COLO668 (cell line): ENCODE results near the gene LTC4S.
A peak's percentile ranks its signal among the peaks of the same experiment; 100 is the strongest.
"Not testable (repeated sequence)": the region's sequence is repeated elsewhere in the genome, so short reads cannot be mapped to it uniquely, and the experiment has no call there.

ENCODE experiments used
- DNase-seq: peaks from one replicate; lab custom pipeline; 2025; ENCODE audit not compliant: unreplicated experiment; lab: John Stamatoyannopoulos, UW

LTC4S gene, protein sequence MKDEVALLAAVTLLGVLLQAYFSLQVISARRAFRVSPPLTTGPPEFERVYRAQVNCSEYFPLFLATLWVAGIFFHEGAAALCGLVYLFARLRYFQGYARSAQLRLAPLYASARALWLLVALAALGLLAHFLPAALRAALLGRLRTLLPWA

DNA sequence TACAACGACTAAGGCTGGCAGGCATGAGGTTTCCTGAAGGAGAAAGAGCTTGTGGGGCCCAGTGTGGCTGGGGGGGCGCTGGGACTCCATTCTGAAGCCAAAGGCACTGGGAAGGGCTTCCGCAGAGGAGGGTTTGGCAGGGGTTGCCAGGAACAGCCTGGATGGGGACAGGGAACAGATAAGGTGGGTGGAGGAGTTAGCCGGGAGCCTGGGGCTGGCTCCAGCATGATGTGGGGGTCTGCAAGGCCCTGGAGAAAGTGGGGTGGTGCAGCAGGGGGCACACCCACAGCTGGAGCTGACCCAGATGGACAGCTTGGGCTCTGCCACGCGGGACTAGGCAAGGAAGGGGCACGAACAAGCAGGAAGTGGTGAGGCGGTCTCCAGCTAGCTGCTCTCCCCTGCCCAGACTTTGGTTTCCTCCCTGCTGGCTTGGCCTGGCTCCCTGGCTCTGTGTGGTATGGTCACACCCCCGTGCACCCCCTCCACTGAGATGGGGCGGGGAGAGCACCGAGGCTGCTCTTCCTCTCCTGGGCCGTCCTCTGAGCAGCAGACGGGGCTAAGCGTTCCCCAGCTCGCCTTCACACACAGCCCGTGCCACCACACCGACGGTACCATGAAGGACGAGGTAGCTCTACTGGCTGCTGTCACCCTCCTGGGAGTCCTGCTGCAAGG is at the start of gene LTC4S:
Gene LTC4S (plus strand): TSS at position 519 of the 672 bp plus-strand sequence. CDS start 95 bp downstream, at position 614.
- no peak for DNase-seq

DNA sequence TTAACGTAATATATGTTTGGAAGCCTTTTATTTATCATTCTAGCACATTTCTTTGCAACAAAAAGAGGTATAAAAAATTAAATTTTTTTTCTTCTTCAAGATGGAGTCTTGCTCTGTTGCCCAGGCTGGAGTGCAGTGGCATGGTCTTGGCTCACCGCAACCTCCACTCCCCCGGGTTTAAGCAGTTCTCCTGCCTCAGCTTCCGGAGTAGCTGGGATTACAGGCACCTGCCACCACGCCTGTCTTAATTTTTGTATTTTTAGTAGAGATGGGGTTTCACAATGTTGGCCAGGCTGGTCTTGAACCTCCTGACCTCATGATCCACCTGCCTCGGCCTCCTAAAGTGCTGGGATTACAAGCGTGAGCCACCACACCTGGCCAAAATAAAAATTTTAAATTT is 49.7 kb upstream of the LTC4S start:
- DNase-seq = not testable (repeated sequence)

DNA sequence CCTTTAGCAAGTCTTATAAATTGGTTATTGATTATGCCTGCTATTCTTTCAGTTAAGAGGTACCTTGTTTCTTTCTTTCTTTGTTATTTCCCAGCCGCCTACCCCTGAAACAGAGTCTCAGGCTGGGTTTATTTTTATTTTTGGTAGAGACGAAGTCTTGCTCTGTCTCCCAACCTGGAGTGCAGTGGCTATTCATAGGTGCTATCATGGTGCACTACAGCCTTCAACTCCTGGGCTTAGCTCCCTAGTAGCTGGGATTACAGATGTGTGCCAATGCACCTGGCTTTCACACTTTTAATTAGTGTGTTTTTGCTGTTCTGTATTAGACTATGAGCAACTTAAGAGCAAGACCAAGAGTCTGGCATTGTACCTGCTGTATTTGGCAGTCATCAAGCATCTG is 46.9 kb upstream of the LTC4S start:
- DNase-seq = no peak

DNA sequence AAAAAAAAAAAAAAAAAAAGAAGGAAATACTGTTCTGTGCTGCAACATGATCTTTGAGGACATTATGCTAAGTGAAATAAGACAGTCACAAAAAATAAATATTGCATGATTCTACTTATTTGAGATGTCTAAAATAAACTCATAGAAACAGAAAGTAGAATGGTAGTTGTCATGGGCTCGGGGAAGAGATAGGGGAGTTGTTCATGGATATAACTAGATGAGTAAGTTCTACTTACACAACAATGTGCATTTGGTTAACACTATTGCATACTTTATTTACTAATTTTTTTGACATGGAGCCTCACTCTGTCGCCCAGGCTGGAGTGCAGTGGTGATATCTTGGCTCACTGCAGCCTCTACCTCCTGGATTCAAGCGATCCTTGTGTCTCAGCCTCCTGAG is 46.0 kb upstream of the LTC4S start:
- no peak for DNase-seq

DNA sequence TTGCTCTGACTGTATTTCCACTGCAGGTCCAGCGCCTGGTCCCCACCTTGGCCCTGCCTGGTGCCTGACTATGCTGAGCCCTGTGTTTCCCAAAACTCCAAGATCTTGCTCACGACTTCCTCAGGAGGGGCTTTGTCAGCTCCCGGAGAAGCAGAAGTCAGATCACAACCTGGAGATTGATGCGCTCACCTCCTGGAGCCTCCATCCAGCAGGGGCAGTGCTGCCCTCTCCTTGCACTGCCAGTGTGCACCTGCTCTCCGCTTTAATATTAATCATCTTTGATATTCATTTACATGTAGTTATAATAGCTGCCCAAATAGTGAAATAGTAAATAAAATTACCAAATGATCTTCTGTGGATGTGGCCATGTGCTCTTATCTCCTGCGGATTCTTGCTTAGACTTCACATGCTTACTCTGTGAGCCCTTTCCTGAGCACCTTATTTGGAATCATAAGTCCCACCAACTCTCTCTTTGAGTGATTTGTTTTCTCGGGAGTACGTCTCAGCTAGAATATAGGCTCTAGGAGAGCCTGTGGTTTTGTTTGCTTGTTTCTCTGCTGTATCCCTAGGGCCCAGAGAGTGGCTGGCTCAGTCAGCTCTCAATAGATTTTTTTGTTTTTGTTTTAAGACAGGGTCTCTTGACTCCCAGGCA is 43.8 kb upstream of the LTC4S start:
- DNase-seq = no peak

DNA sequence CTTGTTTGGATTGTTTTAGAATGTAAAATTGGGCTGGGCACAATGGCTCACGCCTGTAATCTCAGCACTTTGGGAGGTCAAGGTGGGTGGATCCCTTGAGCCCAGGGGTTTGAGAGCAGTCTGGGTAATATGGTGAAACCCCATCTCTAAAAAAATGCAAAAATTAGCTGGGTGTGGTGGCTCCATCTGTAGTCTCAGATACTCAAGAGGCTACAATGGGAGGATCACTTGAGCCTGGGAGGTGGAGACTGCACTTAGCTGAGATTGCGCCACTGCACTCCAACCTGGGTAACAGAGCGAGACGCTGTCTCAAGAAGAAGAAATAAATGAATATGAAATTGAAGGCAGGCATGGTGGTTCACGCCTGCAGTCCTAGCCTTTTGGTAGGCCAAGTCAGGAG is 39.8 kb upstream of the LTC4S start:
- no peak for DNase-seq

DNA sequence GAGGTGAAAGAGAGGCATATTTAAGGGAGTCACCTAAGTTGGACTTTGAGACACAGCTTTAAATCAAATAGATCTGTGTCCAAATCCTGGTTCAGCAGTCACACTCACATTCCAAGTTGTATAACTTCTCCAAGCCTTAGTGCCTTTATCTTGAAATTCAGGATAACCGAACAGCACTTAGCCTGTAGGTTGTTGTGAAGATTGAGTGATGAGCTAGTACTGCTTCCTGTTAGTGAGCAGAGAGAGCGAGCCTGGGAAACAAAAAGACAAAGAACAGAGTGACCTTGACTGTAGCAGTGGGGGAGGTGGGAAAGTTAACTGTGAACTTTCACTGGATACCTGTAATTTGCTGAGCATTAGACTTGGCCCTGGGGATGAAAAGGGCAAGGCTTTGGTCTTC is 38.8 kb upstream of the LTC4S start:
- DNase-seq = no peak

DNA sequence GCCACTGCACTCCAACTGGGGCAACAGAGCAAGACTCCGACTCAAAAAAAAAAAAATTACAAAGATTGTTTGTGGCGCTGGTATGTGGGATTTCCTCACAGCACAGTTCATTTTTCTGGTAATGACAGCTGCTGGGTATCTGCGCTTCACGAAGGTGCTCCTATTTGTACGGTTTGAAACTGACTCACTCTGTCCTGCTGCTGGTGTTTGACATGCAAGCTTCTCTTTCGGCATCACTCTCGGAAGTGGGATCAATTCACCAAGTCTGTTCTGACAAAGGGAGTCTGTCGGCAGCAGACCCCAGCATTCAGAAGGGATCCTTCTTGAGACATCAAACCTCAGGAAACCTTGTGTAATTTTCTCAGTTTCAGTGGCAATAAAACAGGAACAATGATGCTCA is 34.8 kb upstream of the LTC4S start:
- no peak for DNase-seq

DNA sequence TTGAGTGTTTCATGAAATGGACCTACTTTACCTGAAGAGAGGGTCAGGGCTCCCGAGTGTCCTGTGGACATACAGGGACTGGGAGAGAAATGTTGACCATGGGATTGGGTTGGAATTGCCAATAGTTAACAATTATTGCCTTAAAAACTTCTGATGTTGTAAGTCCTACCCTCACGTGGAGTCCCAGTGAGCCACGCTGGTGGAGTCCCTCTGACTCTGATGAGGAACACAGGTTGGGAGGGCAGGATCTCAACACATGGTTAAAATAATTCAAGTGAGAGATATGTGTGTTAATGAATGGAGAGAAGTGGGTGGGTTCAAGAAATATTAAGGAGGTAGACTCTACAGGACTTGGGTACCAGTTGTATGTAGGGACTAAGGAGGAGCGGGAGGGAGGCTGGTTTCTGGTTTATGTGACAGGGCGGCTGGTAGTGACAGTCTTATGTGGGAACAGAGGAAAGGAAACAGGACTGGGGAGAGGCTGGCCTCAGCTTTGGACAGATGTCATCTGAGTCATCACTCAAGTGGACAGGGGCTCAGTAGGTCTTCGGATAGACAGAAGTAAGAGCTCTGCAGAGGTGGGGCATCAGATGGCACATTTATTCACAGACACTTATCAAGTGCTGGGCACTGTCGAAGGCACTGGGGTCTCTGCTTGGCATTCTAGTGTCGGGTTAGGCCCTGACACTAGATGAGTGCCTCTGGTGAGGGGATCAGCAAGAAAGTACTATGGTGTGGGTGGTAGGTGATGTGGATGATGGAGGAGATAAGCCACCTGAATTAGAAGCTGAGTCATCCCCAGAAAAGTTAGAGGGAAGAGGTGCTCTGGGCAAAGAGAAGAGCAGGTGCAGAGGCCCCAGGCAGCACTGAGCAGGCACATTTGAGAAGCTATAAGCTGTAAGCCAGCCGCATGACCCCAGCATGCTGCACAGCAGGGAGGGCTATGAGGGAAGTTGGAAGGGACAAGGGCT is 33.9 kb upstream of the LTC4S start:
- peak; percentile 56 for DNase-seq

DNA sequence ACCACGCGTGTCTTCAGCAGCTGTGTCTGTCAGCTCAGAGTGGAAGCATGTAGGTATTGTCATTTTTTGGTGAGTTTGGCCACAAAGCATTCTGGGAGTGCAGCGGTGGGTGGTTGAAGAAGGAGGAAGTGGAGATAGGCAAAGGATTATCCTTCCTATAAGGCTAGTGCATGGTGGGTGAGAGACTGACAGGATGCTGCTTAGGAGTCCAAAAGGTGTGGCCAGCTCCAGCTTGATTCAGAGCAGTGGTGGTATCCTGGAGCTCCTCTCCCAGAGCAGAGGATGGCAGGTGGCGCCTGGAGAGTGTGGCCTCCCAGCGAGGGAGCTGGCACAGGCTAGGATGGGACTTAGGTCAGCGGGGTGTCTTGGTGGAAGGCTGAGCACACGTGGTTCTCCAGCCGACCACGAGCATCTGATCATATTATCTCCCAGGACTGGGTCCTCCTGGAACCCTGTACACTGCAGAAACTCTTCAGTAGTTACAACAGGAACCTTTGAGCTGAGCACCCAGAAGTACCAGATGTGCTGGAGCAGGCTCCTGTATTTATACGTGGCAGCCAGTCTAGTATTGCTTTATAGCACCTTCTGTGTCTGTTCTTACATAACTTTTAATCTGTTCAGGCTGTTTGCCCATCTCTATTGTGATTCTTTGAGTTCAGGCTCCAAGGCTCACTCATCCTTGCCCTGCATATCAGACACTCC is 31.6 kb upstream of the LTC4S start:
- peak; percentile 41 for DNase-seq

DNA sequence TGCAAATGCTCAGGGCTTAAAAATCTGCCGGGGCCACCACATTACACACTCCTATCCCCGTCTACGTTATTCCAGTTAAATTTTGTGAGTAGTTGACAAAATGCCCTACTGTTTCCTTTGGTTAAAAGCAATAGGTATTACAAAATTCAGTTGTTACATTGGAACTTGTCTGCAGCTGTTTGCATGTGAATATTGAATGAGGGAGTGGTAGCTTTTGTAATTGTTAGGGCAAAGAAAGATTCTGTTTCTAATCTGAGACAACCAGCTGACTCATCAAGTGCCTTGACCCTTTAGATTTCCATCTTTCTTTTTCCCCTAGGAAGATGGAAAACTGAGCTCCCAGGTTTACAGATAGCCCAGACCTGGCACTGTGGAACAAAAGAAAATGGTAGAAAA is 31.0 kb upstream of the LTC4S start:
- DNase-seq = no peak

DNA sequence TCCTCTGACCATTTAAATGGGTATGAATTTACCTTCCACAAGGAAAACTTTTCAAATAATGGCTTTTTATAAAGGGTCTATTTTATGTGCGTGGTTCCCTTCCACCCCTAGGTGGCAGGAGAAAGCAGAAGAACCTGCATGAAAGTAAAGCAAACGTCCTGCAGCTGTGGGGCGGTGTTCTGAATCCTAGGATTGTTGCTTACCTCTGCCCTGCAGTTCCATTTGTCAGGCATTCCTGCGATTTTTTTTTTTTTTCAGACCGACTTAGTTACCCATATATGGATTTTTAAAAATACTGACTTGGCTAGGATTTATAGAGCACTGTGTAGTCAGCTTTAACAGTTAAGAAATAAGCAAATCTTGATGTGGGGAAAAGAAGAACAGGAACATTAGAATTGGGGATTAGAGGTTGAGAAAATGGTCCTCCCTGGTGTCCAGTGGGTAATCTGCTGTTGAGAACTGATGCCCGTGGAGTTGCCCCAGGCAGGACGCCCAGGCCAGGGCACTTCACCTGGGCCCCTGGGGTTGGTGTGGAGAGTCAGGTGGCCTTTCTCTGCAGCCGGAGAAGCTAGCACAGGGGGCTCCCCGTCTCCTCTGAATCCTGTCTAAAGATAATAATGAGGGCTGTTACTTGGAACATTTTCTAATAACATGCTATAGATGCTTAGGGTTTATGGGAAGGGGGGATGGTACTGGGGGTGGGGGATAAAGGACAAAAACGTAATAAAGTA is 30.4 kb upstream of the LTC4S start:
- DNase-seq = peak; percentile 43

DNA sequence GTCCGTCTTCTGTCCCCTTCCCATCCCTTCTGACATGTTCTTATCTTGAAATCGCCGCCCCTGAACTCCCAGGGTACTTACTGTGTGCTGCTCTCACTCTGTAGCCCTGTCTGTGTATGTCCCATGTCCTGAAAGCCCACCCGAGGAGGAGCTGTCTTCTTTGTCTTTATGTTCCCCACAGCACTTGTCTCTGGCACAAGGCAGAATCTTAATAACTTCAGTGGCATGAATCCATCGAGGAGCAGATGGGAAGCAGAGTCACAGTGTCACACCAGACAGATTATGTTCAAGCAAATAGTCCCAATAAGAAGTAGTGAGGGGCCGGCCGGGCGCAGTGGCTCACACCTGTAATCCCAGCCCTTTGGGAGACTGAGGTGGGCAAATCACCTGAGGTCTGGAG is 29.7 kb upstream of the LTC4S start:
- no peak for DNase-seq

DNA sequence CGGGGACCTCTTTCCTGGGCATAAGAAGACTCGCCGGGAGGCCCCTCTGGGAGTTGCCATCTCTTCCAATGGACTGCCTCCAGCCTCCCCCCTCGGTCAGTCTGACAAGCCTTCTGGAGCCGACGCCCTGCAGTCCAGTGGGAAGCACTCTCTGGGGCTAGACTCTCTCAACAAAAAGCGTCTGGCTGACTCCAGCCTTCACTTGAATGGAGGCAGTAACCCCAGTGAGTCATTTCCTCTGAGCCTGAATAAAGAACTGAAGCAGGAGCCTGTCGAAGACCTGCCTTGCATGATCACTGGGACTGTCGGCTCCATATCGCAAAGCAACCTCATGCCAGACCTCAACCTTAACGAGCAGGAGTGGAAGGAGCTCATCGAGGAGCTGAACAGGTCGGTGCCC is 28.4 kb upstream of the LTC4S start:
- DNase-seq = peak; percentile 1

DNA sequence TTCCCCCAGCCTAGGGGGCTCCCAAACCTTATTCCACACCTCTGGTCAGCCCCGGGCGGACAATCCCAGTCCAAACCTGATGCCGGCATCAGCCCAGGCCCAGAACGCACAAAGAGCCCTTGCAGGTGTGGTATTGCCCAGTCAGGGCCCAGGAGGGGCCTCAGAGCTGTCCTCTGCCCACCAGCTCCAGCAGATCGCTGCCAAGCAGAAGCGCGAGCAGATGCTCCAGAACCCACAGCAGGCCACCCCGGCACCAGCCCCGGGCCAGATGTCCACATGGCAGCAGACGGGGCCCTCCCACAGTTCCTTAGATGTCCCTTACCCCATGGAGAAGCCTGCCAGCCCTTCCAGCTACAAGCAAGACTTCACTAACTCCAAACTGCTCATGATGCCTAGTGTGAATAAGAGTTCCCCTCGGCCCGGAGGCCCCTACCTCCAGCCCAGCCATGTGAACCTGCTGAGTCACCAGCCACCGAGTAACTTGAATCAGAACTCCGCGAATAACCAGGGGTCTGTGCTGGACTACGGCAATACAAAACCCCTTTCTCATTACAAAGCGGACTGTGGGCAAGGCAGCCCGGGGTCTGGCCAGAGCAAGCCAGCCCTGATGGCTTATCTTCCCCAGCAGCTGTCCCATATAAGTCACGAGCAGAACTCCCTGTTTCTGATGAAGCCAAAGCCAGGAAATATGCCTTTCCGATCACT is 27.6 kb upstream of the LTC4S start:
- no peak for DNase-seq

DNA sequence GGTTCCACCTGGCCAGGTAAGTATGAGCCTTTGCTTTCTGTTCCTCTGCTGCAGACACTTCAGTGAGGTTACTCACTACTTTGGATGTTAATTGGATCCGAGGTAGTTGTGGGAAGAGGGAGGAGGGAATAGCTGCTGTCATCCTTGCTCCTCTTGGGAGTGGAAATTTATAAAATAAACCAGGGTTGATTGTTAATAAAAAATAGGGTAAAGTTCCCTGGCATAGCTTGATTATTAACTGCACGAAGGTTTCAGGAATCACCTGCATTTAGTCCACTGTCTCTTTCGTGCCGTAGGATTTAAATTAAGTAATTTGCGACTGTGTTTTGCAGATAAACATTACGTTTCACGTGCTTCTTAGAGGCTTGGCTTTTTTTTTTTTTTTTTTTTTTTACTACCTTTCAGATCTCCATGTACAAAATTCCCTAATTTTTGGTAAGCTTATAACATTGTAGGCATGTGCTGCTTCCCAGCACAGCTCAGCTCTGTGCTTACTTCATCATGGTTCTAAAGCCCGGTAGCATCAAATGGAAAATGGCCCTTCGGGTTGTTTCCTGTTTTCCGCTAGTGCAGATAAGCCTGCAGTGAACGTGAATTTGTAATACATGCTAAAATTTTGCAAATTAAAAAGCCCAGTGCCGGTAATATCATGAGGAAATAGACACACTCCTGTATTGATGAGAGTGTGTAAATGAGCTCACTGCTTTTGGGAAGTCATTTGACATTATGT is 26.9 kb upstream of the LTC4S start:
- DNase-seq = no peak

DNA sequence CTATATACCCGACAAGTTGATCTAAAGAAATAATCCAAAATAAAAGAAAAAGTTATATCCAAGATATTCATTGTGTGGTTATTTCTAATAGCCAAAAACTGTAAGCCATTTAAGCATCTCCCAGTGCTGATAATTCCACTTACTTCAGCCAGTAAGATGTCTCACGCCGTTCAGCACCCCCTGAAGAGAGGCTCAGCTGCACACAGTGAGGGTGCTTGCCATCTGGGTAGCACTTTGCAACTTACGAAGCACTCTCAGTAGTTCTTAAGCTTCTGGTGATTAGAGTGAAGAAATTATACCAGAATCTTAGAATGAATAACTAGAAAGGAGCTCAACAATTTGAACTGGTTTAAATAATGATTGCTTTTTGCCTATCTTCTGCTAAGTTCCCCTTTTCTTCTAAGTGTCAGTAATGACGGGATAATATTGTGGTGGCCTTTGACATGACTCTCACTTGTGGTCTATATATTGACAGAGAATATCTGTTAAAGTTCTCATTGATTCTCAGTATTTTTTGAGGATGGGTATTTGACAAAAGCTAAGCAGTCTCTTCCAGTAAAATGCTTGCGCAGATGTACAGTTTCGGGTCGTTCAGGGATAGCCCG is 26.2 kb upstream of the LTC4S start:
- DNase-seq = no peak

DNA sequence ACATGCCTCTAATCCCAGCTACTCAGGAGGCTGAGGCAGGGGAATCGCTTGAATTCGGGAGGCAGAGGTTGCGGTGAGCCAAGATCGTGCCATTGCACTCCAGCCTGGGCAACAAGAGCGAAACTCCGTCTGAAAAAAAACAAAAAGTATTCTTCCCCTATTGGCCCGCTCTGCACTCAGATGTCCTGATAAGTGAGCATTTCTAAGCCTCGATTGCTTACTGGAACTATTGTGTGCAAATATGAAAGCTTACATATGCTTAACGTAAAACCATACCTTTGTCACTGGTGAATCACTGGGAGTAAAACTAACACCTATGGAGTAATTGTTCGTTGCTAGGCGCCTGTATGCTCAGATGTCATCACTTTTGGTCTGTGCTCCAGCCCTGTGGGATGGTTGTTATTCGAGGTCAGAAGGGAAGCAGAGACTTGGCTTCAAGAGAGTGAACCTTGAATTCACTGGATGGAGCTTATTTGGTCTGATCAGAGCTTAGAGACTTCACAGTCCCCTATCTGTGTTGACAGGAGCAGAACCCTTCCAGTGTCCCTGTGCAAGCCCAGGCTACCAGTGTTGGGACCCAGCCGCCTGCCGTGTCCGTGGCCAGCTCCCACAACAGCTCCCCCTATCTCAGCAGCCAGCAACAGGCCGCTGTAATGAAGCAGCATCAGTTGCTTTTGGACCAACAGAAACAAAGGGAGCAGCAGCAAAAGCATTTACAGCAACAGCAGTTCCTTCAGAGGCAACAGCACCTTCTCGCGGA is 25.3 kb upstream of the LTC4S start:
- DNase-seq = no peak
